Activated CD4-positive, alpha-beta T cell treated with anti-CD3 and anti-CD28 coated beads, Interleukin-2, Interleukin-6, amounts not matched to agents 100 ng/mL and 50 ng/mL, durations not matched to agents 16 hours and 8 hours (primary cell): ENCODE results near the gene ATP2B1.
A peak's percentile ranks its signal among the peaks of the same experiment; 100 is the strongest.
"Not testable (repeated sequence)": the region's sequence is repeated elsewhere in the genome, so short reads cannot be mapped to it uniquely, and the experiment has no call there.

Experiments
- DNase-seq: peaks from one replicate; pipeline ENCODE4 v3.0.0-alpha.2; 2020

ATP2B1 gene

DNA sequence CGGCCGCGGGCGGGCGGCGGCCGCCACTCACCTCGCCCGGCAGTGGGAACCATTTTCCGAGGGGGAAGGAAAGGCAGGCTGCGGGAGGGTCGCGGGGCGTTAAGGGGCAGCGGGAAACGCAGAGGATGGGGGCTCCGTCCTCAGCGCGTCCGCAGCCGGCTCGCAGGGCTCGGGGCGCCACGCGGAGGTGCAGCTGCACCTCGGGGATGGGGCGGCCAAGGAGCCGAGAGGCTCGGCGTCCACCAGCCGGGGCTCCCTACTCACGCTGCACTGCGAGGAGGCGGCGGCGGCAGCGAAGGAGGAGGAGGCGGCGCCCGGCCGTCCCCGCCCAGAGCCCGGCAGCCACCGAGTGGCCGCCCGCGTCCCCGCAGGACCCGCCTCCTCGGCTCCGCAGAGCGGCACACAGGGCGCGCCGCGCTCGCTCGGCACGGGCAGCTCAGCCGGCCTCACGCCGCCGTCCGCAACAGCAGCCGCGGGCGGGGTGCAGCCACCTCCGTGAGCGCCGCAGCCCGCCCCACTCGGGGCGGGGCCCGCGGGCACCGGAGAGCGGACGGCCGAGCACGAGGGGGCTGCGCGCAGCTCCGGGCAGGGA is at the start of gene ATP2B1:
Gene ATP2B1, minus strand, starts transcription at position 274 of the 592 bp plus-strand sequence. CDS start 52,952 bp downstream, outside the sequence.
- peak; percentile 90 for DNase-seq

- DNase-seq: not testable (repeated sequence)
Observed at GRCh38 chr12:89757987-89758386, 49.3 kb upstream of the ATP2B1 start.

GRCh38 chr12:89756585-89757398 is 48.2 kb upstream of the ATP2B1 start:
- peak; percentile 91 for DNase-seq

DNA sequence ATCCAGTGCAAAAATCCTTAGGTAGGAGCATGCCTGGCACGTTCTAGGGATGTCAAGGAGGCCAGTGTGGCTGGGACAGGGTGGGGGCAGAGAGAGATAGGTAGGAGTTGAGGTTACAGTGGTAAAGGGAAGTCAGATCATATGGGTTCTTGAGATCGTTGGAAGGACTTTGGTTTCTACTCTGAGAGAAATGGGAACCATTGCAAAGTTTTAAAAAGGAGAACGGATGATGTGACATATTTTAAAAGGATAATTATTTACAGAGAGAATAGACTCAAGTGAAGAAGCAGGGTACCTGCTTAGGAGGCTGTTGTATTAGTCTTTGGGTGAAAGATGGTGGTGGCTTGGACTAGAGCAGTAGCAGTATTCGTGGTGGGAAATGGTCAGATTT is 47.6 kb upstream of the ATP2B1 start:
- DNase-seq: no peak

- DNase-seq: no peak
Observed at GRCh38 chr12:89753997-89754396, 45.4 kb upstream of the ATP2B1 start.

DNA sequence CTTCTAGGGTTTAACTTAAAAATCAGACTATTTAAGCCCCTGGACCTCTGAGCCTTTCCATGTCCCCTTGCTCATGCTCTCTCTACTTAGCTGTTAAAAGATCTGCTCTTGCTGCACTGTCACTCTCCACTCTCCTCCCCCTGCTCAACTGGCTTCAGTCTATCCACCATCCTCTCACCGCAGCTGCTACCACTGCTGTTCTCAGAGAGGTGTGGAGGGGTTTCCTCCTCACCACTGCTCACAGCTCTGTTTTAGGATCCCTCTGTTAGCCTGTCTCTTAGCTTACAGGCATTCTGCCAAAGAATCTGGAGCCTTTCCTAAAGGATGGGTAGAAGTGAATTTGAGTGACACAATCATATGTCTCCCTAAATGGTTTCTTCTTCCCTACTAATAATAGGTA is 43.7 kb upstream of the ATP2B1 start:
- DNase-seq: no peak

DNA sequence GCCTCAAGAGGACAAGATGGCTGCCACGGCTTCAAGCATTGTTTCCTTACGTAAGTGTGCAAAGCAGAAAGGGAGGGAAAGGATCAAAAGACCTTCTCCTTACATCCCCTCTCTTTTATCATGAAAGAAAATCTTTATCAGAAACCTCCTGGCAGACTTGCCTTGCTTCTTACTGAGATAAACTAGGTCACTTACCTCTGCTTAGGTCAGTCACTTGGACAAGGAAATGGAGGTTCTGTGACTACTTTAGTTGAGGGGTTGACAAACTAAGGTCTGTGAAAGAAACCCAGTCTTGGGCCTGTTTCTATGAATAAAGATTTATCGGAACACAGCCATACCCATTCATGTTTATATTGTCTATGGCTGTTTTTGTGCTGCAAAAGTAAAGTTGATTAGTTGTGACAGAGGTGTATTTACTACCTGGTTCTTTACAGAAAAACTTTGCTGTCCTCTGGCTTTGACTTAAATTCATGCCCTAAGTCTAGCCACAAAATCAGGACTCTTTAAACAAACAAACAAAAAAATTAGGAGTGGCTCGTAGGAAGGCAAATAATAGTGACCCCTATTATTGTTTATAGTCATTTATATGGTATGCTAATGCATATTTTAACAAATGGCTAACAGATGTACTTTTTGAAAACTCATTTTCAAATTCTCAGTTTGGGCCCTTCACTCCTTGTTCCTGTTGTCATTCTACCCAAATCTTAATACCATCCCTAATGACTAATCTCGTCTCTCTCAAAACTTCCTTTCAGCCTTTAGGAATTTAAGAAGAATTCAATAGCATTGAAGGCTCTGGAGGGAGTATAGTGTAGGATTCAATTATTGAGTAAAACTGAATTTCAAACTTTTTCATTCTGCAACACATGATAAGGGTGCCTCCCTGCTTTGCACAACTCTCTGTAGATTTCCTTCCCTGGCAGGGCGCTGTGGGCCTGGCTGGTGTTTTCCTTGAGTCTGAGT is 42.0 kb upstream of the ATP2B1 start:
- DNase-seq: no peak

GRCh38 chr12:89748791-89749190 is 40.2 kb upstream of the ATP2B1 start:
- DNase-seq: no peak

DNA sequence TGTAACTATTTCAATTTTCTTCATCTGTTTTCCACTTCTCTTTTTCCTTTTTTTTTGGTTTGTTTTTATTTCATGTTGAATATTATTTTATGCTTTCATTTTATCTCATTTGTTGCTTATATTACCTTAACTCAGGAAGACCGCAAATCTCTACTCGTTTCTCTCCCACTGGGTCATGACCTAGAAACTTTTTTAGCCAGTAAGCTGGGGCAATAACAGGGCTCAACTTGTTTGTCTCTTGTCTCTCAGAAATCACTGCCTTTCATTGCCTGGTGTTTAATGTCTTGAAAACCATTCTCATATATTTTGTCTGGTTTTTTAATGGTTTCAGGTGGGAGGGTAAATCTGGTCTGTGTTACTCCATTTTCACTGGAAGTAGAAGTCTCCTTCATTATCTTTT is 36.6 kb upstream of the ATP2B1 start:
- DNase-seq: no peak

DNA sequence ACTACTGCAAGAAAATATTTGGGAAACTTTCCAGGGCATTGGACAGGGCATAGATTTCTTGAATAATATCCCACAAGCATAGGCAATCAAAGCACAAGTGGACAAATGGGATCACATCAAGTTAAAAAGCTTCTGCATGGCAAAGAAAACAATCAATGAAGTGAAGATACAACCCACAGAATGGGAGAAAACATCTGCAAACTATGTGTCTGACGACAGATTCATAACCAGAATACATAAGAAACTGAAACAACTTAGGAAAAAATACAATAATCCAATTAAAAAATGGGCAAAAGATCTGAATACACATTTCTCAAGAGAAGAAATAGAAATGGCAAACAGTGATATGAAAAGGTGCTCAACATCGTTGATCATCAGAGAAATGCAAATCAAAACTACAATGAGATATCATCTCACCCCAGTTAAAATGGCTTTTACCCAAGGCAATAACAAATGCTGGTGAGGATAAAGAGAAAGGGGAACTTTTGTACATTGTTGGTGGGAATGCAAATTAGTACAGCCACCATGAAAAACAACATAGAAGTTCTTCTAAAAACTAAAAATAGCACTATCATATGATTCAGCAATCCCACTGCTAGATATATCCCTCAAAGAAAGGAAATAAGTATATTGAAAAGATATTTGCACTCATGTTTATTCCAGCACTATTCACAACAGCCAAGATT is 33.8 kb upstream of the ATP2B1 start:
- DNase-seq: no peak

- DNase-seq: no peak
Observed at GRCh38 chr12:89740943-89741342, 32.3 kb upstream of the ATP2B1 start.

- DNase-seq: no peak
Observed at GRCh38 chr12:89736995-89737394, 28.4 kb upstream of the ATP2B1 start.

GRCh38 chr12:89733579-89734201 is 25.1 kb upstream of the ATP2B1 start:
- peak; percentile 64 for DNase-seq

GRCh38 chr12:89732522-89732921 is 23.9 kb upstream of the ATP2B1 start:
- no peak for DNase-seq

DNA sequence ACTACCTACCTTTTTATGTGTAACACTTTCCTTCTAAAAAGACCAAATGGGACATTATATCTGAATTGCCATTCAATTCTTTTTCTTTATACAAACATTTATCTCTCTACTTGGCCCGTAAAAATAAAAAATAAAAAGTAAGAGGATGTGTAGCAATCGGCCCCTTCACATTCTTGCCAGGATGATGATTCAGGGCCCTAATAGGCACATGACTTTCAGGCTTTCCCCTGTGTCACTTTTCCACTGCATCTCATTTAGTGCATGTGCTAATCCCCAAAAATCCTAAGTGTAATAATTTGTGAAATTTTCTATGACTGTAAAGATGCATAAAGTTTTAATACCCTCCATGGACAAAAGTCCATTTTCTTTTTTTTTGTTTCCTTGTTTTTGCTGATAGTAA is 23.0 kb upstream of the ATP2B1 start:
- DNase-seq: no peak

GRCh38 chr12:89731089-89731488 is 22.5 kb upstream of the ATP2B1 start:
- no peak for DNase-seq

DNA sequence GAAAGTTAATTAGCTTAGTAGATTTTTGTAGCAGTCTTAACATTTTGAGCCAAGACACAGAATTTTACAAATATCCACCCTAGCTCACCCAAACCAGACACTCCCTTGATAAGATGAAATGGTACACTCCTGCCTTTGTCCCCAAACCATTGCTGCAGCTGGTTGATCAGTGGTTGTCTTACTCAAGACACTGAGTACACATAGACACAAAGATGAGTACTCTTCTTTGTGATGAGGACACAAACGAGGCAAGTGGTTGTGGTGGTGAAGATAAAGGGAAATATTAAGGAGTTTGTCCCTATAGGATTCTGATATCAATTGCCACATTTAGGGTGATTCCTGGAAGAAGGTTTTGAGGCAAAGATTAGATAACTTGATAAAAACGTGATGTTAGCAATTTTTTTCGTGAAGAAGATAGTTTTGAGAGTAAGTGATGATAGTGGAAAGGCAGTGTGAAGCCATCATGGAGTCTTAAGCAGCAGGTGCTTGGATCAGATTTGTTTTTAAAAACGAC is 21.4 kb upstream of the ATP2B1 start:
- no peak for DNase-seq

DNA sequence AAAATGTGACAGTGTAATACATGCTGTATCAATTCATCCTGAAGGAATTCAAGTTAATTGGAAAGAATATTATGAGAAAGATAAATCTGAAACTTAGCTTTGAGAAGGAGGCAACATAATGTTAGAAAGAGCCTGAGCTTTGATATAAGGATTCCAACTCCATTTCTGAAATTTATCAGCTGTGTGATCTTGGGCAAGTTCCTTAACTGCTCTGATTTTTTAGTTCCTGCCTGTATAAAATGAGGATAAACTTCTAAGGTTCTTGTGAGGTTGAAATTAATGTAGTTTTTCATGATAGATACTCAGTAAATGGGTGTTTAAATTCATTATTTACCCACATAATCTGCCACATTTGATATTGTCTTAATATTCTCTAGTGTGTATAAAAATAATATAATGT is 14.6 kb upstream of the ATP2B1 start:
- DNase-seq: no peak

- DNase-seq: no peak
Observed at GRCh38 chr12:89721291-89721987, 12.8 kb upstream of the ATP2B1 start.

DNA sequence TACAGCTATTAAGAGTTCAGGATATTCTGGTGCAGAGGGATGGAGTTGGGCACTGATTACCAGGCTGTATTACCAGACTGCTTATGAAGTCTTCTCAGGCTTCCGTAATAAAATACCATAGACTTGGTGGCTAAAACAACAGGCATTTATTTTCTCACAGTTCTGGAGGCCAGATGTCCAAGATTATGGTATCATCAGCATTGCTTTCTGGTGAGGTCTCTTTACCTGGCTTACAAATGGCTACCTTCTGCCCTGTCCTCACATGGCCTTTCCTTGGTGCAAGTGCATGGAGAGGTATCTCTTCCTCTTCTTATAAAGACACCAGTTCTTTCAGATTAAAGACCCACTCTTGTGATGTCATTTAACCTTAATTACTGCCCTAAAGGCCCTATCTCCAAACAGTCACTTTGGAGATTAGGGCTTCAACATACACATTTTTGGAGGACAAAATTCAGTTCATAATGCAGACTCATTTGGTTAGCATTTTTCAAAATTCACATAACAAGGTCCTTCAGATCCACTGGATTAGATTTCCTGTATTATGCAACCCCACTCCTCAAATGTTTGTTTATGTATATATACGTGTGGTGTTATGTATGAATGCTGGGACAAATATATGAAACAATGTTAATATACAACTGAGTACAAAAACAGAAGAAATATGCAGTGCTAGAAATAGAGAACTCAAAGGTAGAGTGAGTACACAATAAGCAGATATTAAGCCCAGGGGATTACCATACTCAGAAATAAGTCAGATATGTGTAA is 9.3 kb upstream of the ATP2B1 start:
- no peak for DNase-seq

- no peak for DNase-seq
Observed at GRCh38 chr12:89712706-89713105, 4.1 kb upstream of the ATP2B1 start.
